HG02763 (cell line): Measurements from ENCODE around the gene LAMC1.
"Not testable (repeated sequence)": the region's sequence is repeated elsewhere in the genome, so short reads cannot be mapped to it uniquely, and the experiment has no call there.

Experiments used
- ATAC-seq: cut with Tn5 transposase; IDR thresholded peaks from one replicate; pipeline ENCODE4 v1.9.1; 2021; ENCODE audit warnings: mild to moderate bottlenecking, moderate library complexity; ENCODE audit not compliant: unreplicated experiment

The LAMC1 gene

GRCh38 chr1:183143576-183144315 lies 120.5 kb downstream of the LAMC1 start:
- ATAC-seq = no peak

DNA sequence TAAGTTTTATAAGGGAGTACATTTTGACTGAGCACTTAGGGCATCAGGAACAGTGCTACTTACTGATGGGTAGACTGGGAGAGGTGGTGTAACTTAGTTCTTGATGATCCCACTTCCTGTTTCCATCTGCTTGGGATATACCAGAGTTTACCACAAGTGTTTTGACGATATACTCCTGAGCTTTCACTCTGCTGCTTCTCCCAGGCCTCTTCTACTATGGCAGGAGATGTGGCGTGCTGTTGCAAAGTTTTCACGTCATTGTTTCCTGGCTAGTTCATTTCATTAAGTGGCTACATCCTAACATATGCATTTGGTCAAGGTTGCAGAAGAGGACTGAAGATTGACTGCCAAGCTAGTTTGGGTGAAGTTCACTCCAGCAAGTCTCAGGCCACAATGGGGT lies 121.5 kb downstream of the LAMC1 start:
- no peak for ATAC-seq

DNA sequence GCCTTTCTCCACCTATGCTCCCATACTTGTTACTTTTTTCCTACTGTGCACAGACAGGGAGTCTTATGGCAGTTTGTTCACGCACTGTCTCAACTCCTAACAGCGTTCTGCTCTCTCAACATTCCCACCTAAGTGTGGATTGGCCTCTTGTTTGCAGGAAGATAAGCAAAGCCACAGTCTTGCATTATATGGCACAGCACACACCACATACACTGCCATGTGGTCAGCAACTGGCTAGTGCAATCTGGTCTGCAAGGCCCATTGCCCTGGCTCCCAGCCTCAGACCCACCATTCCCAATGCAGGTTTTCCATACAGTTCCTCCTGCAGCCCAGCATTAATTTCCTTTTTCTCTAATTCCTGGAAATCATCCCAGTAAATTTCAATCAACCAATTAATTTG lies 124.5 kb downstream of the LAMC1 start:
- ATAC-seq = no peak

DNA sequence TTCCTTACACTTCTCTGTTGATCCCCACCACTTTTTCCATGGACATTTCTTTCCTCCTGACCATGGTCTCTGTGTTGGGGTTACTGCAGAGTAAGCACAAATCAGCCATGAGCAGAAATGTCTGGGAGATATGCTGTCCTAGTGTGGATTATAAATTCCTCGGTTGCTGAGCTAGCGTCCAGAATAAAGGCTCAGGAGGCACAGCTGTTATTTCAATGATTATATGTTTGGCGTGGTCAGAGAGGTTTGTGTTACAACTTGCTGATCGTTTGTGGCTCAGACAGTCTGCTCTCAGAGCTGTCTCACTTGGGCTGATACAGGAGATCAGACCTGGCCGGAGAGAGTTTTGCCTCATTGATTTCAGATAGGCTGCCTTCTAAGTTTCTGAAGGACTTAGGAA lies 125.4 kb downstream of the LAMC1 start:
- no peak for ATAC-seq

- no peak for ATAC-seq
Measured at GRCh38 chr1:183149273-183149672, 126.1 kb downstream of the LAMC1 start.

DNA sequence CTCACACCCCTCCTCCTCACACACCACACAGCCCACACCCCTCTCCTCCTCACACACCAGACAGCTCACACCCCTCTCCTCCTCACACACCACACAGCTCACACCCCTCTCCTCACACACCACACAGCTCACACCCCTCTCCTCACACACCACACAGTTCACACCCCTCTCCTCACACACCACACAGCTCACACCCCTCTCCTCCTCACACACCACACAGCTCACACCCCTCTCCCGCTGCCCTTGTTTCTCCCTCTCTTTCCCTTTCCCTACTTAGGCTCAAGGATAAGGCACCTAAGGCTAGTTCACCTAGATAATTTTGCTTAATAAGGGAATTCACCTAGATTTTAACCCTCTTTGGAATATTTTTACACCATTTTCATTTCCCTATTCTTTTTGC lies 126.8 kb downstream of the LAMC1 start:
- ATAC-seq = not testable (repeated sequence)

DNA sequence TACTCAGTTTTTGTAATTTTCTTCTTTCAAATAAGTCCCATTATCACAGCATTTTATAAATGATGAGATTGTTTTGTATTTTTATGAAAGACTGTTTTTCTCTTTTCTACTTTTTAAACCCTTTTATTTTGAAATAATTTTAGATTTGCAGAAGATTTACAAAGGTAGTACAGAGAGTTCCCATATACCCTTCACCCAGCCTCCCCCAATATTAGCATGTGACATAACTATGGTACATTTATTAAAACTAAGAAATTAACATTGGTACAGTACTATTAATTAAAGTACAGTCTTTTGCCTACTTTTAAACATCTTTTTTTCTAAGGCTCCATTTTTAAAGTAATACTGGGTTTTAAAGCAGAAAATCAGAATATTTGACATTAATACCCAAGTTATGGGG lies 127.2 kb downstream of the LAMC1 start:
- ATAC-seq = no peak

DNA sequence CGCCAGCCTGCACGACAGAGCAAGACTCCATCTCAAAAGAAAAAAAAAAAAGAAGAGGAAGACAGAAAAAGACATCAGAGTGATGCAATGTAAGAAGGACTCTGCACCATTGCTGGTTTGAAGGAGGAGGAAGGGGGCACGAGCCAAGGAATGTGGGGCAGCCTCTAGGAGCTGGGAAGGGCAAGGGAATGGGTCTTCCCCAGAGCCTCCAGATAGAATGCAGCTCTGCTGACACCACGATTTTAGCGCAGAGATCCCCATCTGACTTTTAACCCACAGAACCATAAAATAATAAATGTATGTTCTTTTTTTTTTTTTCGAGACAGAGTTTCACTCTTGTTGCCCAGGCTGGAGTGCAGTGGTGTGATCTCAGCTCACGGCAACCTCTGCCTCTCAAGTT lies 129.0 kb downstream of the LAMC1 start:
- ATAC-seq = no peak

- ATAC-seq = no peak
Measured at GRCh38 chr1:183155939-183156338, 132.7 kb downstream of the LAMC1 start.

GRCh38 chr1:183159960-183160359 lies 136.7 kb downstream of the LAMC1 start:
- no peak for ATAC-seq

GRCh38 chr1:183161391-183161790 lies 138.2 kb downstream of the LAMC1 start:
- no peak for ATAC-seq

DNA sequence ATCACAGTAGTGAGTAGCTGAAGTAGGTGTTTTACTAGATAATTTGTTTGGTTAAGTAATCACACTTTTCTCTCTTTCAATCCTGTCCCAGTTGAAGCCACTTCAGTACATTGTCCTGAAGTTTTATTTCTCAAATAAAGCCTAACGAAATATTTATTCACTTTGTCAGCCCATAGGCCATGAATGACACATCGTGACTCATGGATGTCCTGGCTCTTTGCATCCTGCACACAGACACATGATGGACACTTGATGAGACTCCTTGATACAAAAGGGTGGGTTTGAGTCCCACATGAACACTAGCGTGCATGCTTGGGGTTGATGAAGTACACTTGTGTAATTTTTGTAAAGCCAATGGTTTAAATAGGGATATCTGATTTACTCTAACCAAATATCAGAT lies 140.1 kb downstream of the LAMC1 start:
- ATAC-seq = no peak

DNA sequence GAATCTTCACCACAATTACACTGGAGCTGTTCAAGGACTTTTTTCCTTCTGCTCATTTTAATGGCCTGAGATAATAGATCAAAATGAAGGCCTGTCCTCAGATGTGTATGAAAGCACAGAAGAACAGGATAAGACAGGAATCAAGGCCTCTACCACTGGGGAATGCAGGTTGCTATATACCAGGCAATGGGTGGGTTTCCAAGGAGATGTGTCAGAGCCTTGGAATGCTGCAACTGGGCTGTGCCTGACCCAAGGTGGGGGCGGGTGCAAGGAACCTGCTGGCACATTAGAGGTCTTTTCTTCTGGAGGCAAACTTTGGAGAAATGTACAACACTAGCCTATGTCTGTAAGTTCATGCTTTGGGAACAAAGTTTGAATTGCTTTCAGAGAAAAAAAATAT lies 141.1 kb downstream of the LAMC1 start:
- ATAC-seq = no peak

DNA sequence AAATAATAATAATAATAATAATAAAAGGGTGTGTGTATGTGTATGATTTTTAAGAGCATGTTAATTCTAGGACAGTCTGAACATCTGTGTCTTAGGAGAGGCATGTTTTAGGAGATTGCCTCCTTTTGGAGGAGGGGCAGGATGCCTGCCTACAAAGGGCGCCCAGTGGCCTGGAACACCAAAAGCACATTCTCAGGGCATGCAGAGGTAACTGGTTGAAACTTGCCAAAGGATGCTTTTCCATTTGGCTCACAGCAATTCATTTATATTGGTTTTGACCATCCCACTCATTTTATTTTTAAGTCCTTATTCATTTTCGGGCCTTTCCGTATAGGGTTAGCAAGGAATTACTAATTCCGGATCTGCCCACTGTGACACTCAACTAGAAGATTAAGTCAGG lies 141.7 kb downstream of the LAMC1 start:
- ATAC-seq = no peak

DNA sequence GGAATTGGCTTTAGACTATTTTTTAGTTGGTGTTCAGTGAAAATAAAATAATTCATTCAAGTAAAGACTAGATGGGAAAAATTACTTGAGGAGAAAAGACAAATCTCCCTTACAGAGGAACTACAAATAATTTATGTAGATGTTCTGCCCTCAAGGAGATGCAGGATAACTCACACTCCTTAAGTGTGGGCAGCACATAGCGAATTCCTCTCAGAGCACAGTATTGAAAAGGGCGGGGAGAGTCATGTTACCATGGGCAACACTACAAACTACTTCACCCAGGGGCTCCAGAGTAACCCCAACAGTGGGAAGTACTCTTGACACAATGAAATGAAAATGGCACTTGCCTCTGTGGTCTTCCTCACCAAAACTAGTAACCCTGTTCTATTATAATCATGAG lies 142.2 kb downstream of the LAMC1 start:
- ATAC-seq = no peak

DNA sequence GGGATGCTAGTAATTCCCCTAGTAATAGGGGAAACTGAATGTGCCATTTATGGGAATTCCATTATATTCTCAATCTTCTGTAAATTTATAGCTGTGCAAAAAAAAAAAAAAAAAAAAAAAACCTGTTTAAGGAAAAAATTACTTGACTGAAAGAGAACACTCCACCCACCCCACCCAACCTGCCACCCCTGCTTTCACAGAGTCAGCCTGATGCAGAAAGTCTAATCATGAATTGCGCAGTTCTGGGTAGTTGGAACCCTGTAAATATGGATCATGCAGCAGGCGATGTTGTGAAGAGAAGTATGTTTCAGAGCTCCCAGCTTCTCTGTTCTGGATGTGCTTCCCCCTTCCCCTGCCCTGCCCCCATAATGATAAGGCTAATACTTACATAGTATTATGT lies 143.2 kb downstream of the LAMC1 start:
- no peak for ATAC-seq

GRCh38 chr1:183167676-183168075 lies 144.5 kb downstream of the LAMC1 start:
- no peak for ATAC-seq

DNA sequence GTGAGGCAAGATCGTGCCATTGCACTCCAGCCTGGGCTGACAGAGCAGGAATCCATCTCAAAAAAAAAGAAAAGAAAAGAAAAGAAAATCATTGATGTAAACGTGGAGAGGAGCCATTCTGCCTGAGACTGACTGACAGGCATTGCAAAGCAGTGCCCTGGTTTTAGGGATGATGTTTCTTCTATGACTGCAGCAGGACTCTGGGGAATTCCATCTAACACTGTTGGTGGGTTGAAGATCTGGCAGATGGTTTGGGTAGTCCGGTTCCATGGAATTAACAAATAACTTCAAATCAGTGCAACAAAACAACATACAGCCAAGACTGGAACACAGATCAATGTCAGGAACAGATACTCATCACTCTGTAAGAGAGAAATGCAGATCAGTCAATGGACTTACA lies 145.1 kb downstream of the LAMC1 start:
- no peak for ATAC-seq

GRCh38 chr1:183173828-183174227 lies 150.6 kb downstream of the LAMC1 start:
- ATAC-seq = no peak

GRCh38 chr1:183175631-183176030 lies 152.4 kb downstream of the LAMC1 start:
- ATAC-seq = no peak

GRCh38 chr1:183178545-183178944 lies 155.3 kb downstream of the LAMC1 start:
- ATAC-seq = no peak

DNA sequence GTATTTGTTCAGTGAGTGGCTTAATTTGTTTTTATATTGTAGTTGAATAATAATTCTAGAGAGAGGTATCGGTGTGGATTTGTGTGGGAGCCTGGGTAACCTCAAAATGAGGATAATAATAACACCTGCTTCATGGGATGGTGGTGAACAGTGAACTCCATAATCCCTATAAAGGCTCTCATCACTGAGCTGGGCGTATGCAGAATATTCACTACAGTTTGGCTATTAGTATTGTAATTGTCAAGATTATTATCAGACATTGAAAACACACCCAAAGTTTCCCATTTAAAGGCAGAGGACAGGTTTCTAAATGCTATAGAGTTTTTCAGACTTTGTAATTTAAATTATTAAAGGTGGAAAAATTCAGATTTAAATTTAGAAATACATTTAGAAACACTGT lies 155.8 kb downstream of the LAMC1 start:
- ATAC-seq = no peak

GRCh38 chr1:183180218-183180617 lies 157.0 kb downstream of the LAMC1 start:
- ATAC-seq = no peak
